ENCODE data around the gene GMDS.
"Not testable (repeated sequence)": the region's sequence is repeated elsewhere in the genome, so short reads cannot be mapped to it uniquely, and the experiment has no call there.

The GMDS gene

GRCh38 chr6:1679688-1680068 lies 565.7 kb downstream of the GMDS start:
- DNase-seq (ENCODE audit: low read depth): no peak

DNA sequence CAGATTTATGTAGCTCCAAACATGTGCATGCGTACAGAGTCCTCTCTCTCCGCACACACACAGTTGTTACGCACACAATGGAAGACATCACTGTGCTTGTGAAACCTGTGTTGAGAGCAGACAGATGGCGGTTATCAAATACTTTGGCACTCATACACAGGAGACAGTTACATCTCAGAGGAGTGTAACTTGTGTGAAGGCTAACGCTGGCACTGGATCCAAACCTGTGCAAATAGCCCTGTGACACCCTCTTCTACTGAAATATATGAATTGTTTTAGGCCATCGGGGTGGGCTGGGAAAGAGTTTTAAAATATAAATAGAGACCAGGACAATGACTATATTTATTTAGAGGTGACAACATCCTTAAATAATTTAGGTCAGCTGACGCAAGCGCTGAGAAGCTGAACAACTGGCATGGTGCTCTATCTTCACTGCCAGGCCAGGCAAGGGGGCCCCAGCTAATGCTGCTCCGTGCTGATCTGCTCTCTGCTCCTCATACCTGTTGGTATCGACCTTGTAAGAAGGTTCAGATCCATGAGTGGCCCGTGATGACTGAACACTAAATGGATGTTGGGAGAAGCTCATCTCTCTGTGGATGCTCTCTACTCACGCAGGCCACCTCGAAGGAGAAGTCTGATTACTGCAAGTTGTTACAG lies 566.2 kb downstream of the GMDS start:
- no peak for DNase-seq (ENCODE audit: low read depth)

- DNase-seq (ENCODE audit: low read depth): no peak
These were observed 567.2 kb downstream of the GMDS start for GRCh38 chr6:1678201-1678600.

- DNase-seq (ENCODE audit: low read depth): no peak
These were observed 573.0 kb downstream of the GMDS start for GRCh38 chr6:1672379-1672778.

GRCh38 chr6:1670711-1671462 lies 574.5 kb downstream of the GMDS start:
- no peak for DNase-seq (ENCODE audit: low read depth)

- DNase-seq (ENCODE audit: low read depth): no peak
These were observed 575.4 kb downstream of the GMDS start for GRCh38 chr6:1669996-1670395.

- DNase-seq (ENCODE audit: low read depth): not testable (repeated sequence)
These were observed 576.9 kb downstream of the GMDS start for GRCh38 chr6:1668456-1668855.

GRCh38 chr6:1667805-1668175 lies 577.6 kb downstream of the GMDS start:
- DNase-seq (ENCODE audit: low read depth): no peak

DNA sequence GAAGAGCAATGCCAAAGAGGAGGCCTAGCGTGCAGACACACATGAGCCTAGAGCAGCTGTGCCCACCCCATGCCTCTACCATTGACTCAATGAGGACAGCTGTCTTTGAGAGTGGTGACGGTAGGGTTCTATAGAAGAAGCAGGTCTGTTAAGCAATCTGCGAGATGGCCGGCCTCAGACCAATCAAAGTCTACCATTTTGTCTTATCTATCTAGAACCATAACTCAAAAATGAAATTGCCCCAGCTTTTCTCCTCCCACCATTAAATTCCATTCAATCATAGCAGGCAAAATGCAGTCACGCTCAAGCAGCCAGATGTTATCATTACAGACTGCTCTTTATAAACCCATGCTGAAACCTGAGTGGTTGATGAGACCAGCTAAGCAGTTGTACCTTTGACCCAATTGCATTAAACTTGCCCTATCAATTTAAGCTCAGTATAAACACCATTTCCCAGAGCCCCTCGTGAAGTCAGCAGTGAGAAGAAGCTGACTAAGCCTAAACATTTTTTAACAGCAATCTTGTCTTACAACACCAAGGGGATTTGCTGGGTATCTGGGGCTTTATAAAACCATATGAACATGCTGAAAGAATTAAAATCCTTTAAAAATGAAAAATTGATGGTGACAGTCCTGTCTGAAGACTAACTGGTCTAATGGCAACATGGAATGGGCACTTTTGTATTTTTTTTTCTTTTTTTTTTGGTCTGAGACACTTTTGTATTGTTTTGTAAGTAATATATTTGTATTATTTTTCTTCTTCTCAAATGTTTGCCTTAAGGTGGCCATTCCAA lies 578.2 kb downstream of the GMDS start:
- no peak for DNase-seq (ENCODE audit: low read depth)

DNA sequence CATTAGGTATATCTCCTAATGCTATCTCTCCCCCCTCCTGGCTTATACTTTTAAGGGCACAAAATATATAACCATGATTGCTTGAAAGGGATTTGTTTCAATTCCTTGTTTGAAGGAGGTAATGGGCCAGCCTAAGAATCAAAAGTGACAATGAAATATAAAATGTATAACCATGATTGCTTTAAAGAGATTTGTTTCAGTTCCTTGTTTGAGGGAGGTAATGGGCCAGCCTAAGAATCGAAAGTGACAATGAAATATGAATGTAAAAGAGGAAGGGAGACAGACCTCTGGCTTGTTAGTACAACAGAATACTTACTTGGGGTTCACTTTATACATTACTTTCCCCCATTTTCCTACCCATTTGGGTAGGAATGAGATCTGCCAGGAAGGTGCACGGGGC lies 580.2 kb downstream of the GMDS start:
- DNase-seq (ENCODE audit: low read depth): no peak

DNA sequence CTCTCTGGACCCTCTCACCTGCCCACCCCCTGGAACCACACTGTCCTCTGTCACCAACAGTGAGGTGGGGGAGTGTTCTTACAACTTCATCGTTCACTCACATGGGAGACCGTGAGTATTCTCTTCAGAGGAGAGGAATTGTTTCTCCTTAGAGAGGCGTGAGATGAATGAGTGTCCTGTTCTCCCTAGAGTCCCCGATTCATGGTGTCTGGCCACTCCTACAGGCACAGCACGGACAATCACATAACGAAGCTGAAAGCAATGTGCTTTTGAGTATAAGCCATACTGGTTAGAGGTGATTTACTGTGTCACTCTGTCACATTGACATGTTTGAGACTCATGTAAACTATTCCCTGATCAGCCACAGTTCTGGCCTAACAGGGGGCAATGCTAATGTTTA lies 581.1 kb downstream of the GMDS start:
- DNase-seq (ENCODE audit: low read depth): no peak

- no peak for DNase-seq (ENCODE audit: low read depth)
These were observed 581.9 kb downstream of the GMDS start for GRCh38 chr6:1663511-1663910.

DNA sequence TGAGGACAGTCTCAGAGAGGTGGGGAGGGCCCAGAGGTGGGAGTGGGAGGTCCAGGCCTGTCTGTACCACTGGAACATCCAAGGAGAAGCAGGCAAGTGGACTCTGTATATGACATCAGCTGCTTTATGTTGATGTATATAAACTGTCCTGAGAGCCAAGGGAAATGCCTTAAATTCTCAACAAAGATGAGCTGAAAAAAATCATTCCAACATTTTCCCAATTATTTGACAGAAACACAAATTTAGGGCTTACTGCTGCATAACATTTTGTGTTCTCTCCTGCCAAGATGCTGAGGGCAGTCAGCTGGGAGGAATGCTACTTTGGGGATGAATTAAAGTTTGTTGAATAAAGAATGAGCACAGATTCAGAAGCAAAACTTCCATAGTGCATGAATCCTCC lies 582.9 kb downstream of the GMDS start:
- DNase-seq (ENCODE audit: low read depth): no peak

DNA sequence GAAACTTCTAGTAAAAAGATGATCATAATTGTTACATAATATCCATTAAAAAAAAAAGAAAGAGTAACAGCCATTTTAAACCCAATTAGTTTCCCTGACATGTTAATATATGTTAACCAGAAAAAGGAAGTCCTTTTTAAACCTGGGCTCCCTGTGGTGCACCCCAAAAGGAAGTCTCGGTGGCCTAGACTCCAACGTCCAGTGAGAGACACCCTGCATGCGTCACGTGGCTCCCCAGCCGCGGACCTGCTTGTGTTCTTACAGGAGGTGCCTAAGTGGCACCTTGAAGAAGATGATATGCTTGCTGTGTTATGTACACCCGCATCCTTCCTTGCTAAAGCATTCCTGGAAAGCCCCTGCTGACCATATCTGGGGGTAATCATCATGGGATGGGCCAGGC lies 585.6 kb downstream of the GMDS start:
- no peak for DNase-seq (ENCODE audit: low read depth)

DNA sequence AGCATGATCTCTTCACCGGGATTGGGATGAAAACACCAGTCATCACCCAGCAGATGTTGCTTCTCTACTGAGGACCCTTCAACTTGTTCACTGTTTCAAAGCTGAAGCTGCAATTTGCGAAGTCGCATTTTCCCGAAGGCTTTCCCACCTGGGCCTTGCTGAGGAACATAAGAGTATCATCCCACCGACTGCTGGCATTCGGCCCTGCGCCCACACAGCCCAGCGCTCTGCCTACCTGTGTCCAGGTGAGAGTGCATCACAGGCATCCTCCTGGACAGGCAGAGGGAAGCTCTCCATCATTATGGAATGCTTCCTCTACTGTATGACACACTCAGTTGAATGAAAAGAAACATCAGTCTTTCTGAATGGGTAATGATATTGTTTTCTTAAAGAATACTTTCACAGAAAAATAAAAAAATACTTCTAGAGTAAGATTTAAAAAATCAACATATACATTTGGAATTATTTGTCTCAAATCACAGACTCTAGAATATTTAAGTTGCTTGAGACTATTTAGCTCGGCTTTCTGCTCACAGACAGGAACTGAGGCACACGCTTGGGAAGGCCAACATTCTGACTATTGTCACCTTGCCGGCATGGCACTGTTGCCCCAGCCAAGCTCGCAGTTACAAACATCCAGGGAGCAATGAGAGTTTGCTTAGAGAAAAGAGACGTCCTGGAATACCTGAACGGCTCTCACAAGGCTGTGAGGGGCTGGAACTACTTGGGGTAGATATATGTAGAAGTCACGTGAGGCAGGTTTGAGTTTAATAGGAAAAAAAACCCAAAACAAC lies 587.0 kb downstream of the GMDS start:
- DNase-seq (ENCODE audit: low read depth): no peak

DNA sequence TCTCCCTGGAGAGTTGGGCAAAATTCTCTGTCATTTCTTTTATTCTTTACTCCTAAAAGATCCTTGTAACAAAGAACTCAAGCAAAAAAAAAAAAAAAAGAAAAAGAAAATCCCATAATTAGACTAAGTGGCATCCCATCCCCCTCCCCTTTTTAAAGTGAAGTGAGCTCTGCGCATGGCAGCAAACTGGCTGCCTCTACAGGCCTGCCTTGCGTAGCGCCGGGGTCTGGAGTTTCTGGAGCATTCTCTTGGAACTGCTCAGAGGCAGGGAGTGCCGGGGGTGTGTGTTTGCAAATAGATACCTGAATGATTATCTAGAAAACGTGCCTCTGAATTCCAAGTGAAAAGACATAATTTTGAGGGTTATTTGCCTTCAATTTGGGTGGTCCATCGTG lies 587.6 kb downstream of the GMDS start:
- no peak for DNase-seq (ENCODE audit: low read depth)

DNA sequence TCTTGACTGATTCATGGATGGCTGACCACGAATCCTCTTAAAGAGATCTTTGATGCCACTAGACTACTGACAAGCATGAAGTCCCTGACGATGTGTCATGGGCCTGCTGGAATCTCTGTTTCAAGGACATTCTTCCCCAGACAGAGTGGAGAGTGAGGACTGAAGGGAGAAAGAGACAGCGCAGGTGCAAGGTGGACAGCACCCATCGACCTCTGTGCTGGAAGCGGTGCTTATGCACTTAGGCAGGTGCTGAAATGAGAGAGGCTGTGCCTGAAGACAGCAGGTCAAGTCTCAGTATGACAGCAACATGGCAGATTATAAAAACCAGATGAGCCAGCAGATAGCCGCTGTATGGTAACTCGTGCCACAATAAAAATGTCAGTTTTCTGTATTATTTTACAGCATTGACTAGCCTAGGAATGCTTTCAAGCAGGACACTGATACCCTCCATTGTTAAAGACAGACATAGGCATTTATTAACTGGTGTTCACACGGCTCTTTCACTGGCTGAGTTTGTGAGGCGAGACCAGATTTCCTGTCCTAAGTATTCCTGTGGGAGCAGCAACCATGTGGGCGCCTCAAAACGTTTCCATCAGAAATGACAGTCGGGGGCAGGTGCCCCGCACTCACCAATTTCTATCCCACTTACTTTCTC lies 588.2 kb downstream of the GMDS start:
- DNase-seq (ENCODE audit: low read depth): no peak

DNA sequence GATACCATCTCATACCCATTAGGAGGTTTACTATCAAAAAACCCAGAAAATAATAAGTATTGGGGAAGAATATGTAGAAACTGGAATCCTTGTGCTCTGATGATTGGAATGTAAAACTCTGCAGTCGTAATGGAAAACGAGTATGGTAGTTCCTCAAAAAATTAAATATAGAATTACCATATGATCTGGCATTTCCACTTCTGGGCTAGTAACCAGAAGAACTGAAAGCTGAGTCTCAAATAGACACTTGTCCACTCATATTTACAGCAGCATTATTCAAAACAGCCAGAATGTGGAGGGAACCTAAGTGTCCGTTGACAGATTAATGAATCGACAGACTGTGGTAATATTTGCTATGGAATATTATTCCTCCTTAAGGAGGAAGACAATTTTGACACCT lies 591.4 kb downstream of the GMDS start:
- DNase-seq (ENCODE audit: low read depth): no peak

- DNase-seq (ENCODE audit: low read depth): no peak
These were observed 592.6 kb downstream of the GMDS start for GRCh38 chr6:1652842-1653241.

- DNase-seq (ENCODE audit: low read depth): no peak
These were observed 594.0 kb downstream of the GMDS start for GRCh38 chr6:1651362-1651761.

DNA sequence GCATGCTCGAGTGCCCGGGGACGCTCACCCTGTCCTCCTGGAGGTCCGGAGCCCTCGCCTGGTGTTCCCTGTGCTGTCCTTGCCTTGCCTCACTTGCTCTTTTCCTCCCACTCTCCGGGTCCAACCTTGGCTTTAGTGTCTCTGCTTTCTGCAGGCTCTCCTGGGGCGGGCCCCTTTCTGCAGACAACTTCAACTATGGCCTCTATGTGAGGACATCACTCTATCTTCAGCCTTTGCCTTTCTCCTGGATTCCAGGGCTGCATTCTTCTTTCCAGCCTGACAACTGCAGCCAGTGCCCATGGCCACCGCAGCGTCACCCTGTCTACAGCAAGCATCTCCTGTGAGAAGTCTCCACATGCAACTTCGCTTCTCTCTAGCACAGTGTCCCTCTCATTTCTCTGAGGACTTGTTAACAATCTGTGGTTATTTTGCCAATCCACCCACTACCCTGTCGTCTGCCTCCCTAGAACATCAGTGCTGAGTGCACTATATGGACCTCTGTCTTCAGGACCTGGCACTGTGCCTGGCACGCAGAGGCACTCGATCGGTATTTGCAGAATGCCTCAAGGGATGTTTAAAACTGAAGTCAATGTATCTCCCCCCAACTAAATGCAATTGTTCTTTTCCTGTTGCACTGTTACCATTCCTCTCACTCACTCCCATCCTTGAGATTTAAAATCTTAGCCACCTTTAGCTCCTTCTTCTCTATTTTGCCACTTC lies 599.8 kb downstream of the GMDS start:
- DNase-seq (ENCODE audit: low read depth): no peak

Data from stimulated activated CD8-positive, alpha-beta memory T cell treated with anti-CD3 and anti-CD28 coated beads, Interleukin-4, amount 100 ng/mL, for 24 hours (primary cell).